Stimulated activated CD8-positive, alpha-beta memory T cell treated with anti-CD3 and anti-CD28 coated beads, Interleukin-4, amount 100 ng/mL, for 24 hours (primary cell): Measurements from ENCODE around the gene MZT2B.
"Not testable (repeated sequence)": the region's sequence is repeated elsewhere in the genome, so short reads cannot be mapped to it uniquely, and the experiment has no call there.

Experiments used
- DNase-seq: peaks from one replicate; pipeline ENCODE4 v3.0.0-alpha.2; 2020; ENCODE audit warnings: low read depth

Gene MZT2B, protein sequence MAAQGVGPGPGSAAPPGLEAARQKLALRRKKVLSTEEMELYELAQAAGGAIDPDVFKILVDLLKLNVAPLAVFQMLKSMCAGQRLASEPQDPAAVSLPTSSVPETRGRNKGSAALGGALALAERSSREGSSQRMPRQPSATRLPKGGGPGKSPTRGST

DNA sequence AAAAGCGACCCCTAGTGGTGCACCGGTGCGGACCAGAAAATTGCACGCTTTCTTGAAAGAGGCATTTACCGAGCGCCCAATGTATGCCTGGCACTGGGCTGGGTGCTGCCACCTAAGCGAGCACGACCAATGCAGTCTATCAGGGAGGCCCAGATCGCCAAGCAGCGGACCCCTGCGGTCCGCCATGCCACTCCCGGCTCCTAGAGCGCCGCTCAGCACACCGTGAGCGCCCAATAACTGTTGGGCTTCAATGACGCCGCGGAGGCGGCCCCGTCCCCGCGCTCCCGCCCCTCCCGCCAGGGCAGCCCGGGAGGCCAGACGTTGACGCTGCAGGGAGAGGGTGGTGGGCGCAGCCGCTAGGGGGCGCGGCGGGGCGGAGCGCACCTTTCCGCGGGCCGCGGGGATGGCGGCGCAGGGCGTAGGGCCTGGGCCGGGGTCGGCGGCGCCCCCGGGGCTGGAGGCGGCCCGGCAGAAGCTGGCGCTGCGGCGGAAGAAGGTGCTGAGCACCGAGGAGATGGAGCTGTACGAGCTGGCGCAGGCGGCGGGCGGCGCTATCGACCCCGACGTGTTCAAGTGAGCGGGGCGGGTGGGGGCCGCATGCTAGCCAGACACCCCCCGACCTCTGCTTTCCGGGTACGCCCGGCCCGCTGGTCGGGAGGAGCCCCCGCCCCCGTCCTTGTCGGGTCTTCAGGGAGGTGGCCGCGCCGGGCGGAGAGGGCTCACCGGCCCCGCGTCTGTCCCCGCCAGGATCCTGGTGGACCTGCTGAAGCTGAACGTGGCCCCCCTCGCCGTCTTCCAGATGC lies at the start of gene MZT2B:
MZT2B (plus strand) TSS at position 383 of the 803 bp plus-strand sequence; CDS start at position 404, 21 bp downstream.
- DNase-seq = peak; percentile 87

DNA sequence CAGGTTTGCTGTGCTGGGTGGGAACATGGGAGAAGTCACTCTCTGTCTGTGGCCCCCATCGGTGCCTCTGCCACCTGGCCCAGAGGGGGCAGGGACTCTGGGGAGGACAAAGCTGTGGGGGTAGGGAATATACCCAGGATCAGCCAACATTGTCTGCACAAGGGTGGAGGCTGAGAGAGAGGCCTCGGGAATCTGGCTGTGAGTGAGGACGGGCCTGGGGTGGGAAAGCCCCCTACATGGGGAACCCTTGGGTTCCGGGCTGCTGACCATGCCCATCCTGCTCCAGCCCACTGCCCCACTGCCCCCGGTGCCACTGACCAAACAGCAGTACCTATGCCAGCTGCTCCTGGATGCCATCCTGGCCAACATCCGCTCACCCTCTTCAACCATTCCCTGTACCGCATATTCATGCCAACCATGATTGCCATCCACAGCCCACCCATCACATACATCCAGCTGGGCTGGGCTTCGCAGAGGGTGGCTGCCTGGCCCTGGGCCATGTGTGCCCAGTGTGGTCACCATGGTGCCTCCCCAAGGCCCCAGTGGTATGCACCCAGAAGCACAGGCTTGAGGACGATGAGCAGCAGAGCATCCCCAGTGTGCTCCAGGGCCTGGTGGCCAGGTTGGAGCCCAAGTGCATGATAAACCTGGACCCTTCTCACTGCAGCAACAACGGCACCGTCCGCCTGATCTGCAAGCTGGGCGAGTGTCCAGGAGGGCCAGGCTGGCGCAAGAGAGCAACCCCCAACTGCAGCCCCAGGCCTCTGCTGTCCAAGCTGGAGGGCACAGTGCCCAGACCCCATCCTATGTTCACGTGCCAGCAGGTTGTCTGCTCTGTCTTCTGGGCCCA lies 46.1 kb upstream of the MZT2B start:
- no peak for DNase-seq

DNA sequence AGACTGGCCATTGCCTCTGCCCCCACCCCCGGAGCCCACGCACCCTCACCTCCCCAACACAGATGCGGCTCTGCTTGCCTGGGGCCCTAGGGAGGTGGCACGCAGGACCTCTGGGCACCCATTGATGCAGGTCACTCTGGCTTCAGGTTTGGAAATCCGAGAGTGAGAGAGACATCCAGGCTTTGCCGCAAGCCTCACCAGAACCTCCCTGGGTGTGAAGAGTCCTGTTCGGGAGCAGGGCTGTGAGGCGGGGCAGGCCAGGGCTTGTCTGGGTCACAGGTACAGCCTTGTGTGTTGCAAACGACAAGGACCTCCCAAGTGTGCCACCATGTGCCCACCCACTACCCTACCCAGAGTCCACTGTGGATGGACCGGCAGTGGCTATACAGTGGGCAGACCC lies 45.5 kb upstream of the MZT2B start:
- not testable (repeated sequence) for DNase-seq

DNA sequence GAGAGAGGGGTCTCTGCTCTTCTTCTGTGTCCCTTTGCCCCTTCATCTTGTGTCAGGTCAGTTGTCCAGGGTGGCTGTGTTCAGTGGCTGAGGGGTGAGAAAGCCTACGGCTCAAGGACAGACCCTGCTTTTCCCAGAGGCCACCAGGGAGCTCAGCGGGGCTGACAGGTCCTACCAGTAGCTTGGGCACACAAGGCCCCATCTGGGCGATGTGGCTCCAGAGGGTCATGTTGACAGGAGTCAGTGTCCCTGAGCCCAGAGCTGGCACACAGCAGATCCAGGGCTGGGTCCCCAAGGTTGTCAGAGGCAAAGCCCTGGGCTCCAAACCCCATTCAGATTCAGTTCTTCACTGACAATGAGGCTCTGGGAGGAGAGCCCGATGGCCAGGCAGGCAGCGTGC lies 44.9 kb upstream of the MZT2B start:
- not testable (repeated sequence) for DNase-seq

DNA sequence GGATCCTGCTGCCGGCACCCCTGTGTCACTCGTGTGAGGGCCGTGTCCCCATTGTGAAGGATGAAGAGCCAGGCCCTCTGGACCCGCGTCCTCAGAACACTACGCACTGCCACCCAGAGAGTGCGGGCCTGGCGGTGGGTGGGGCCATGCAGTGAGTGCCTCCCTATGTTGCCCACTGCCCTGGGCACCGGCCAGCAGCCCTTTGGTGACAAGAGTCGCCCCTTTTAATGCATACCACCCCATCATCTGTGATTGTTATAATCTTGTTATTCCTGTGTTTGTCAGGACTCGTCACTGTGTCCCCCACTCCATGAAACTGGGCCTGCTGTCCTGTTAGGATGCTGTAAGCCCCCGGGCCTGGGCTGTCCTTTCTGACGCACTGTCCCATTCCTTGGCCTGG lies 43.7 kb upstream of the MZT2B start:
- DNase-seq = not testable (repeated sequence)

DNA sequence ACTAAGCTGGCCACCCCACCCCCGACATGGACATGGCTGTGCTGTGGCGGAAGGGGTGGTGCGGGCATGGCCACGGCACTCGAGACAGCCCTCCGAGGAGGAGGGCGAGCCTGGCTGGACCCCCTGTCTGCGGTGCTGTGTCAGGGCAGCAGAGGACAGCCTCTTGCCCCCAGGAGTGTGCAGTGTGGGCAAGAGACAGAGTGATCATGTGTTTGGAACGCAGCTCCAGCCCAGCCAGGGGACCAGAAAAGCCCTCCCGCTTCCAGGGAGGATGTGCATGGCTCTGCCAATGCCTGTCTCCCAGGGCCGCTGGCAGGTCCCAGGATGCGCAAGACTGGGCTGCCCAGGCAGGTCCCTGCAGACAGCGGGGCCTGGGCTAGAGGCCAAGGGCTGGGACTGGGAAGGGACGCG lies 43.2 kb upstream of the MZT2B start:
- not testable (repeated sequence) for DNase-seq

DNA sequence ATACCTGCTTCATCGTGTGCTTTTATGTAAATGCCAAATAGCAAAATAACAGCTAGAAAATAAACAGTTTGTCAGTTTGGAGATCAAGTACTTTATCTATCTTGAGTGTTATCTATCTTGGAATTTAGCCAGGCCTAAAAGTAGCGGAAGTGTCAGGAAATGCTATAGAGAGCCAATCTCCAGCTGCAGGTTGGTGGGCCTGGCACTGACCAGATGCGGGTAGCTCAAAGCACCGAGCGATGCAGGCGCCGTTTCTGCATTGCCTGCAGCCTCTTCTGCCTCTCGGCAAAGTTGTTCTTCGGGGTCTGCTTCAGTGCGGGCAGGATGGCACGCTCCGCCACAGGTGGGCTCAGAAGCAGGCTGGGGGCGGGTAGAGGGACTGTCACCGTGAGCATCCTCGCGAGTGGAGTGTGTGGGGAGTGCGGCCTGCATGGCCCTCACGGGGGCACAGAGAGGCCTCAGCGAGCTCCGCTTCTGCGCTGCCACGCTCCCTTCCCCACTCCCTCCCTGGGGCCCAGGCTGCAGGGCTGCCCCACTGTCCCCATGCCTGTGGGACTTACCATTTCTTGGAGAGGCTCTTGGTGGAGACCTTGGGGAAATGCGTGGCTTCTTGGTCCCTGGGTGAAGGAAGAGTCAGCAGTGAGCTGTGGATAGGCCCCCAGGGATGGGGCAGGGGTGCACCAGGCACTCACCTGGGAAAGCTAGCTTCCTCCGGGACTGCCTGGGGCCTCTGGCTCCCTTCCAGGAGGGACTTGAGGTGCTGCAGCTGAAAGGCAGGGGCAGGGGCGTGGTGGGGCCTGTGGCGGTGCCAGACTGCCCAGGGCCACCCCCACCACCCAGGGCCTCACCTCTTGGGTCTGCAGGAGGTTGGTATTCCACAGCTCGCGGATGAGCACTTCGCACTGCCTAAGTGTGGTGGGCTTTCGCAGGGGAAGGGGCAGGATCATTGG lies 42.5 kb upstream of the MZT2B start:
- not testable (repeated sequence) for DNase-seq

DNA sequence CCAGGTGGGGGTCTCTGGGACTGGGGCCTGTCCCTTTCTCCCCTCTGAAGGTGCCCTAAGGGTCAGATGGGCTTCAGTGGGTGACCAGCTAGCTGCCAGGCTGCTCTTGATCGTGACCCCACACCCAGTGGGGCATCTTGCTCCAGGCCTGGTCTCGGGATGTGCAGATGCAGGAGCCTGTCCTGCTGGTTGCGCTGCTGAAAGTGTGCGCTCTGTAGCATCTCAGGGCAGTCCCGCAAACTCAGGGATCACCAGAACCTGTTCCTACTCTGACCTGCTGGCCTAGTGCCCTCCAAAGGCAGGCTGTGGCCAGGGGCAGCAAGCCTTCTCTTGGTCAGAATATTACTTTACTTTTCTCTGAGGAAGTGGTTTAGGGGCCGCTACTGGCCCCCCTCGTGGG lies 41.5 kb upstream of the MZT2B start:
- DNase-seq = not testable (repeated sequence)

DNA sequence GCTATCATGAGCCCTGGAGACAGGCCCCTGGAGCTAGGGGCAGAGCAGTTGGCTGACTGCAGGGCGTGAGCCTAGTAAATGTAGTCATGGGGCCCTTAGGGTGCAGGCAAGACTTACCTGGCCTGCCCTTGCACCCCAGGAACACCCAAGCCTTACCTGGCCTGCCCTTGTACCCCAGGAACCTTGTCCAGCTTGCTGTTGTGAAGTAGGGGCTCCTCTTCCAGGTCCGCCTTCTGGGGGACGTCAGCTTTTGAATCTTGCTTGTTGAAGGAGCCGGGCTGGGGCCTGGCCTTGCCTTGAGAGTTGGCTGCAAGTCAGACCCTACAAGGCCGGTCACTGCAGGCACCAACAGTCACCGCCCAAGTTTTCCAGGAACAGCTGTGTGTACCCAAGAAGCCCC lies 41.1 kb upstream of the MZT2B start:
- not testable (repeated sequence) for DNase-seq

DNA sequence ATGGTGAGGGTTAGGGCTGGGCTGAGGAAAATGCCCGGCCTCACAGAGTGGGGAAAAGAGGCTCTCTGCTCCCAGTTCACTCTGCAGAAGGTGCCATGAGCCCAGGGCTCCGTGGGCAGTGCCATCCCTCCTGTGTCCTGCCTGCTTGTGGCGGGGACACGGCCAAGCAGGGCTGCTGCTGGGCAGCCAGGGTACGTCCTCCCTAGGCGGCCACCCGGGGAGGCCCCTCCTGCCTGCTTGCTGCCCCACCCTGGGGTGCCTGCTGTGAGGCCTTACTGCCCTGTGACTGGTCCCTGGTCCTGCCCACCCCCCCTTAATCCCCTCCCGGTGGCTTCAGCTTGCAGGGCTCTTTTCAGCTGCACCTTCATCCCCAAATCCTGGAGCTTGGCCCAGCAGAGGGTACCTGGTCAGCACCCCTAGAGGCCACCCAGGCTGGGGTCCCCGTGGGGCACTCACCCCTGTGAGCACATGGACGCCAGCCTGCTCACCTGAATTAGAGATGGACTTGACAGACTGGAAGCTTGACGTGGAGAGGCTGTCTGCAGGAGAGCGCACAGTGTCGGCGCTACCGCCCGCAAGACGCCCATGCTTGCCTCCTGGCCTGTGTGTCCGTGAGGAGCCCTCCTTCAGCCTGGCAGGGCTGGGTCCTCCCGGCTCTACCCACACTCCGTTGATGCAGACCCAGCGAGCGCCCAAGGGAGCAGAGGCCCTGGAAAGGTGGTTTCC lies 40.3 kb upstream of the MZT2B start:
- DNase-seq = not testable (repeated sequence)

DNA sequence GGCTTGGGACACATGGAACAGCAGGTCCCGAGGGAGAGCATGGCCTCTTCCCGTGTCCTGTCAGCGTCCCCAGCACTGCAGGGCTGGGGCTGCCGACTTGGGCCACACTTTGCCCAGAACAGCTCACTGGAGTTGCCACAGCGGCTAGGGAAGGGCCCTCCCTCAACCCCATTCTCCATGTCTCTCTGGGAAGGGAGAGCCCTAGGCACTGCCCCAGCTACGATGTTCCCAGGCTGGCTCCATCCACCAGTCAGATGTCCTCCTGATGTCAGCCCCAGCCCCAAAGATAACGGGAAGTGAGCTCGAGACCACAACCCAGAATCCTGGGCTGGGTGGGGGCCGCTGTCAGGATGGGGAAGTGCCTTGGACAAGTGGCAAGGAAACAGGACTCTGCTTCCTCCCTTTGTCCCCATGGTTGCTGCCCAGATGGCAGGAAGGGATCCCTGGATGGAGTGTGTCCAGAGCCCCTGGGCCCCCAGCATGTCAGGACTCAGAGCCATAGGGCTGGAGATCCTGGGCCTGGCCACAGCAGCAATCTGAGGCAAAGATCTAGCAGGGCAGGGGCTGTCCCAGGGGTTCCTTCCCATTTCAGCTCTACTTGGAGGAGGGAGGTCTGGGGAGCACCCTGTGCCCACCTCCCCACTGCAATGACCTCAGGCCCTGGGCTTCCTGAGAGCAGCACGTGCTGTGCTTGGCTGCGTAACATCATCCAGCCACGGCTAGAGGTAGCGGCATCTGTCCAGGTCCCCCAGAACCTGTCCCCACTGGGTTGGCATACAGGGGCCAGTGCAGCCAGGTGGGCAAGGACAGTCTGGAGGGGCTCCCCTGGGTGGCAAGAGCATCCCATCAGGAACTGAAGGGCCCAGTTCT lies 39.4 kb upstream of the MZT2B start:
- not testable (repeated sequence) for DNase-seq

DNA sequence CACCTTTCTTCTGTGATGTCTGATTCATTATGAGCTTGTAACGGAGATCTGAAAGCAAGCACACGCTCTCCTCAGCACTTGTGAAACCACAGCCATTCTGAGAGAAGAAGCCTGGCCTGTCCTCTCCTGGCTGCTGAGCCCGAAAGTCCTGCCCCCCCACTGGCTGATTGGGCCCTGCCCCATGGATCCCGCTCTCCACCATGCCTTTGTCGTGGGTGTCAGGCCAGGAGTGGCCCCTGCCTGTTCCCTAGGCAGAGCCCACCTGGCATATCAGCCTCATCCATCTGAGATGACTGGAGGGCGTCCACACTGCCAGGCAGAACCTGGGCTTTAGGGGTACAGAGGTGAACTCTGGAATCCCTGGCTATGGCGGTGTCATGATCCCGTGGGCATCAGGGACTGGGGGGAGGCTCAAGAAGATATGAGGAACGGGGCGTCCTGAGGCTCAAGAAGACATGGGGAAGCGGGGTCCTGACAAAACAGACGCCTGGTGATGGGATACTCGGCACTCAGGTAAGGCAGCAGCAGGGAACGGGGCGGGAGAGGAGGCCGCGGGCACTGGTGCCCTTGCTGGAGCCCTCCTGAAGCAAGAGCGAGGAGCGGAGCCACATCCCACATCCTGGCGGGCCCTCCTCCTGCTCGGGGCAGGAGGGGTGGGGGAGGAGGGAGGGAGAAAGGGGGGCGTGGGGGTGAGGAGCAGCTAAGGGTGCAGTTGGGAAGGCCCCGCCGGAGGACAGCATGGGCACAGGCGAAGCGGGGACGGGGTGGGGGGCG lies 38.6 kb upstream of the MZT2B start:
- DNase-seq = not testable (repeated sequence)

DNA sequence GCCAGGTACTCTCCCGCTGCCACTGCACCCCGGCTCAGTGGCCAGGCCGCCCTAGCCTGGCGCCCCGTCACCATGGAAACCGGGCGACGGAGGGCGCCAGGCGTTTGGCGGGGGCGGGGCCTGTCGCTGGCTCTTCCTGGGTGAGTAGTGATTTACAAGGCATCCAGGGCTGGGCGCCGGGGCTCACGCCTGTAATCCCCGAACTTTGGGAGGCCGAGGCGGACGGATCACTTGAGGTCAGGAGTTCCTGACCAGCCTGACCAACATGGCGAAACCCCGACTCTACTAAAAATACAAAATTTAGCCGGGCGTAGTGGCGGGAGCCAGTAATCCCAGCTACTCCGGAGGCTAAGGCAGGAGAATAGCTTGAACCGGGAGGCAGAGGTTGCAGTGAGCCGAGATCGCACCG lies 37.1 kb upstream of the MZT2B start, which contains the start of gene CCDC74B:
CCDC74B (minus strand) TSS at position 107 of the 409 bp plus-strand sequence. CDS start 116 bp downstream, outside the sequence.
- peak; percentile 42 for DNase-seq

DNA sequence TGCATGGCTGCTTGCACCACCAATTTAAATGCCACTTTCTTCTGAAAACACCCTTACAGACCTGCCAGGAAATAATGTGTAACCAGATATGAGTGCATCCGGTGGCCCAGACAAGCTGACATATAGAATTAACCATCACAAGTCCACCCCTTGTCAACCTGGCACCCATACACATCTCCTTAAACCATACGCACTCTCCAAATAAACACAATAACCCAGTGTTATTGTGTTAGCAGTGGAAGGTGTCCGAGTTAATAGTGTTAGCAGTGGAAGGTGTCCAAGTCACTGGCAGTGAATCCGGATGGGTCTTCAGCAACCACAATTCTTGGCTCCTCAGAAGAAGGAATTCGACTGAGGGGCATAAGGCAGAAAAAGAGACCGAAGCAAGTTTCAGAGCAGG lies 33.5 kb upstream of the MZT2B start:
- DNase-seq = not testable (repeated sequence)

DNA sequence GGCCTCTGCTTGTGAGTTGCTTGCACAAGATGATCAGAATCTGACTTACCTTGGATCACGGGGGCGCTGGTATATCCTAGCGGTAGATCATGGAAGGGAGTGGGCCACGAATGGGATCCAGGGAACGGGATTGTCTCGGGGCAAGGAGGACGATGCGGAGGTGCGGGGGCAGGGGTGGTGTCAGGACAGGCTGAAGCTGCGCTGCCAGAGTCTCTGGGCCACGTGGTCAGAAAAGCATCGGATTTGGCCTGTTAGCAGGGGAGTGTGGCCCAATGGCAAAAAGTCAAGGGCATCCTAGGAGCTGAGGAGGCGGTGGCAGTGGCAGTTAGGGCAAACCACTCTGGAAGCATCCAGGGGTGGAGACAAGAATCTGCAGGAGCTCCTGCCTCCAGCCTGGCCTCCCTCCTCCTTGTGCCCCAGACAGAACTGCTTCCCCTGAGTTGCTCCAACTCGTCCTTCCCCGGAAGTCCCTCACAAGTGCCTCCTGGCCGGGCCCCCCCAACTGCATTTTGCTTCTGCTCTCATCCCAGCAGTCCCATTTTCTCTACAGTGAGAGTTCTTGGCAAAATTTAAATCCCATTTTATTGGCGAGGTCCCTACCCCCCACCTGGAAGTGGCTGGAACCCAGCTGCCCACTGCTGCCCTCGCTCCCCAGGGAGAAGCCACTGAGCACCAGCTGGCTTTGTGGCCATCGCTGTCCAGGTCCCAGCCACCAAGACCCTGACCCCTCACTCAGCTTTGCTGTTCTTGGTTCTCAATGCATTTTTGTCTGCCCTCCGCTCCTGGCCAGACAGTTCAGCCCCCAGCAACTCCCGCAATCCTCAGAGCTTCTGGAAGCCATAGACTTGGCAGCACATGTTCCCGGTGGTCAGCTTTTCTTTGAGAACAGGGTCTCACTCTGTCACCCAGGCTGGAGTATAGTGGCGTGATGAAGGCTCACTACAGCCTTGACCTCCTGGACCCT lies 31.6 kb upstream of the MZT2B start:
- no peak for DNase-seq

DNA sequence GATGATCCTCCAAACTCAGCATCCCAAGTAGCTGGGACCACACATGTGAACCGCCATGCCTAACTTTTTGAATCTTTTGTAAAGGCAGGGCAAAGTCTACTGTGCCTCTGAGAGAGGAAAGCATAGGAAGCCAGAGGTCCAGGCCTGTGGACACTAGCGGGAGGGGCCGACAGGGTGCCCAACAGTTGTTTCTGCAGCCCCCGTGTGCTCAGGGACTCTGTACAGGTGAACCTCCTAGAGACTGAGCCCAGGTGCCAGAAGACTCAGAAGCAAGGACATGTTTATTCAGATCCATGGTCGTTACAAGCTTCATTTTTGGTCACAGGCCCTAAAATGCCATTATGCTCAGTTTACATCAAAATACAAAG lies 30.9 kb upstream of the MZT2B start:
- DNase-seq = not testable (repeated sequence)

DNA sequence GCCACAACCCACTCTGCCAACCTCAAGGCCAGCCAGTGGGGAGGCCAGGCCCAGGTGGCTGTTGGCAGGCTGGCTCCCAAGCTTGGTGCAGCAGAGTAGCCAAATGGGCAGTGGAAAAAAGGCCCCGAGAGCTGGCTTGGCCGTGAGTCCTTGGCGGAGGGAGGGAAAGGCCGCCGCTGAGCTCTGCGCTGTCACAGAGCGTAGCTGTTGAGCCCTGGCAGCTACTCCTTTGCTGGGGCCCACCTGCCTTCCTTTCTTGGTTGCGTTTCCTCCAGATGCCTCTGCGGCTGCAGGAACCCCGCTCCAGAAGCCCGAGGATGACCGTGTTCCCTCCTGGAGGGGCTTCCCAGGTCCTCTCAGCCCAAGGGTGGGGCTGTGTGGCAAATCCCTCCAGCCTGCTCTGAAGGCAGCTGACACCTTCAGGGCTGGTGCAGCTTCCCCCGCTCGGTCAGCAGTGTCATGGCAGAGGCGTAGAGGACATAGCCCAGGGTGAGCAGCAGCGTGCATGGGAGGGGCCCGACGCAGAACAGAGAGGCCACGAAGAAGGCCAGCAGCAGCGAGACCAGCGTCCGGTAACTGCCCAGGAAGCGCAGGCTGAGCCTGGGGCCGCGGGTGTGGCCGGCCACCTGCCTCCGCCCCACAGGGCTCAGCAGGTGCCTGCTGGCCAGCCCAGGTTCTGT lies 29.8 kb upstream of the MZT2B start:
- DNase-seq = not testable (repeated sequence)
